HG02840 (cell line): ENCODE measurements around the gene IDNK.
"Not testable (repeated sequence)": the region's sequence is repeated elsewhere in the genome, so short reads cannot be mapped to it uniquely, and the experiment has no call there.

ENCODE experiments used
- ATAC-seq: cut with Tn5 transposase; IDR thresholded peaks from one replicate; pipeline ENCODE4 v1.9.1; 2021; ENCODE audit warnings: mild to moderate bottlenecking, moderate library complexity, moderate number of reproducible peaks; ENCODE audit not compliant: unreplicated experiment, low FRiP score

The IDNK gene

GRCh38 chr9:83622939-83623678 lies at the start of gene IDNK:
Gene IDNK, plus strand, starts transcription at chr9:83623143. Its CDS starts 29 bp downstream, at chr9:83623172.
- ATAC-seq = peak; percentile 85

GRCh38 chr9:83574482-83574881 lies 48.5 kb upstream of the IDNK start:
- ATAC-seq = no peak

GRCh38 chr9:83582029-83582428 lies 40.9 kb upstream of the IDNK start:
- no peak for ATAC-seq

- ATAC-seq = no peak
These were observed 39.6 kb upstream of the IDNK start for GRCh38 chr9:83583151-83584014.

- ATAC-seq = no peak
These were observed 37.9 kb upstream of the IDNK start for GRCh38 chr9:83584995-83585394.

GRCh38 chr9:83588256-83588655 lies 34.7 kb upstream of the IDNK start:
- no peak for ATAC-seq

- no peak for ATAC-seq
These were observed 25.9 kb upstream of the IDNK start for GRCh38 chr9:83596899-83597504.

- no peak for ATAC-seq
These were observed 24.5 kb upstream of the IDNK start for GRCh38 chr9:83598487-83598886.

- ATAC-seq = no peak
These were observed 23.9 kb upstream of the IDNK start for GRCh38 chr9:83599071-83599470.

GRCh38 chr9:83601463-83601862 lies 21.5 kb upstream of the IDNK start:
- no peak for ATAC-seq

- not testable (repeated sequence) for ATAC-seq
These were observed 15.3 kb upstream of the IDNK start for GRCh38 chr9:83607620-83608019.

- not testable (repeated sequence) for ATAC-seq
These were observed 9.6 kb upstream of the IDNK start for GRCh38 chr9:83613298-83613697.

GRCh38 chr9:83617299-83617698 lies 5.6 kb upstream of the IDNK start:
- no peak for ATAC-seq

GRCh38 chr9:83620841-83621636 lies 1.9 kb upstream of the IDNK start:
- no peak for ATAC-seq

- ATAC-seq = peak; percentile 38
These were observed 457 bp upstream of the IDNK start for GRCh38 chr9:83622433-83622938.

- peak; percentile 6 for ATAC-seq
These were observed 735 bp downstream of the IDNK start for GRCh38 chr9:83623679-83624076.

- ATAC-seq = no peak
These were observed 2.2 kb downstream of the IDNK start for GRCh38 chr9:83625178-83625577.

- no peak for ATAC-seq
These were observed 5.6 kb downstream of the IDNK start for GRCh38 chr9:83628540-83628939.

GRCh38 chr9:83629433-83630104 lies 6.6 kb downstream of the IDNK start:
- ATAC-seq = no peak
